HEK293 (cell line): Measurements from ENCODE around the gene PDLIM7.

Experiments used
- EGR2 ChIP-seq: fragments of 450-650 bp; formaldehyde crosslinking; IDR thresholded peaks from 2 replicates; pipeline ENCODE4 v1.5.1; 2016; ENCODE audit warnings: low read depth, missing biosample characterization, missing genetic modification characterization
- INSM2 ChIP-seq: fragments of 450-650 bp; formaldehyde crosslinking; IDR thresholded peaks from 2 replicates; pipeline ENCODE4 v1.5.1; 2016; ENCODE audit warnings: missing biosample characterization, missing genetic modification characterization
- KLF1 ChIP-seq: fragments of 450-650 bp; formaldehyde crosslinking; IDR thresholded peaks from 2 replicates; pipeline ENCODE4 v1.5.1; 2016; ENCODE audit warnings: missing biosample characterization, missing genetic modification characterization
- OVOL3 ChIP-seq: fragments of 450-650 bp; formaldehyde crosslinking; IDR thresholded peaks from 2 replicates; pipeline ENCODE4 v1.5.1; 2016; ENCODE audit warnings: missing biosample characterization, missing genetic modification characterization
- PATZ1 ChIP-seq: fragments of 450-650 bp; formaldehyde crosslinking; IDR thresholded peaks from 2 replicates; pipeline ENCODE4 v1.5.1; 2016; ENCODE audit warnings: missing biosample characterization, missing genetic modification characterization
- PRDM4 ChIP-seq: fragments of 450-650 bp; formaldehyde crosslinking; IDR thresholded peaks from 2 replicates; pipeline ENCODE4 v1.5.1; 2017; ENCODE audit warnings: missing biosample characterization, missing genetic modification characterization
- SP2 ChIP-seq: fragments of 450-650 bp; formaldehyde crosslinking; IDR thresholded peaks from 2 replicates; pipeline ENCODE4 v1.5.1; 2016; ENCODE audit warnings: missing biosample characterization, missing genetic modification characterization
- ZEB2 ChIP-seq: fragments of 450-650 bp; formaldehyde crosslinking; IDR thresholded peaks from 2 replicates; pipeline ENCODE4 v1.5.1; 2016; ENCODE audit warnings: missing biosample characterization, missing genetic modification characterization
- ZFHX2 ChIP-seq: fragments of 450-650 bp; formaldehyde crosslinking; conservative IDR thresholded peaks from 2 replicates; pipeline ENCODE4 v1.5.1; 2016; ENCODE audit warnings: missing biosample characterization, missing genetic modification characterization
- ZNF324 ChIP-seq: fragments of 450-650 bp; formaldehyde crosslinking; IDR thresholded peaks from 2 replicates; pipeline ENCODE4 v1.5.1; 2016; ENCODE audit warnings: missing biosample characterization, missing genetic modification characterization
- ZNF404 ChIP-seq: fragments of 450-650 bp; formaldehyde crosslinking; IDR thresholded peaks from 2 replicates; pipeline ENCODE4 v1.5.1; 2017; ENCODE audit warnings: missing biosample characterization, missing genetic modification characterization
- ZNF426 ChIP-seq: fragments of 450-650 bp; formaldehyde crosslinking; IDR thresholded peaks from 2 replicates; pipeline ENCODE4 v1.5.1; 2017; ENCODE audit warnings: missing biosample characterization, missing genetic modification characterization, mild to moderate bottlenecking, inconsistent platforms, moderate library complexity
- ZNF488 ChIP-seq: fragments of 450-650 bp; formaldehyde crosslinking; IDR thresholded peaks from 2 replicates; pipeline ENCODE4 v1.5.1; 2016; ENCODE audit warnings: missing biosample characterization, missing genetic modification characterization
- ZNF529 ChIP-seq: fragments of 450-650 bp; formaldehyde crosslinking; IDR thresholded peaks from 2 replicates; pipeline ENCODE4 v1.5.1; 2017; ENCODE audit warnings: missing genetic modification characterization, missing biosample characterization; ENCODE audit not compliant: insufficient replicate concordance
- ZNF544 ChIP-seq: fragments of 450-650 bp; formaldehyde crosslinking; IDR thresholded peaks from 2 replicates; pipeline ENCODE4 v1.5.0; 2017; ENCODE audit warnings: missing biosample characterization, missing genetic modification characterization
- ZNF571 ChIP-seq: fragments of 450-650 bp; formaldehyde crosslinking; IDR thresholded peaks from 2 replicates; pipeline ENCODE4 v1.5.0; 2017; ENCODE audit warnings: missing biosample characterization, missing genetic modification characterization
- ZNF664 ChIP-seq: fragments of 450-650 bp; formaldehyde crosslinking; IDR thresholded peaks from 2 replicates; pipeline ENCODE4 v1.5.1; 2016; ENCODE audit warnings: missing biosample characterization, missing genetic modification characterization
- TF ChIP-seq, protein P1 (sequence below): IDR thresholded peaks from 2 replicates; pipeline ENCODE4 v1.6.1; 2011; ENCODE audit warnings: mild to moderate bottlenecking, low read depth, low read length, borderline replicate concordance
- TF ChIP-seq, protein P2 (sequence below): fragments of 450-650 bp; formaldehyde crosslinking; IDR thresholded peaks from 2 replicates; pipeline ENCODE4 v1.5.1; 2016; ENCODE audit warnings: missing biosample characterization, missing genetic modification characterization
- TF ChIP-seq, protein P3 (sequence below): fragments of 450-650 bp; formaldehyde crosslinking; IDR thresholded peaks from 2 replicates; pipeline ENCODE4 v1.5.1; 2017; ENCODE audit warnings: missing biosample characterization, missing genetic modification characterization

The PDLIM7 gene

GRCh38 chr5:177458912-177459350 lies 38.5 kb downstream of the PDLIM7 start (continued):
- TF ChIP-seq PRDM4 (tag by site-specific recombination) (no peak), ZNF544 (tag by site-specific recombination) (no peak), OVOL3 (no peak), EGR2 (tag by site-specific recombination) (peak; percentile 88), SP2 (tag by site-specific recombination) (peak; percentile 33), ZNF426 (tag by site-specific recombination) (no peak), ZEB2 (no peak), ZNF571 (no peak), ZFHX2 (tag by site-specific recombination) (peak; percentile 89), ZNF529 (tag by site-specific recombination) (no peak), ZNF488 (tag by site-specific recombination) (no peak), ZNF404 (tag by site-specific recombination) (no peak), PATZ1 (tag by site-specific recombination) (no peak; the same call in 1 of the 2 replicates), ZNF324 (tag by site-specific recombination) (no peak), INSM2 (tag by site-specific recombination) (no peak), ZNF664 (no peak), KLF1 (peak; percentile 71)
- TF ChIP-seq, protein P1, sequence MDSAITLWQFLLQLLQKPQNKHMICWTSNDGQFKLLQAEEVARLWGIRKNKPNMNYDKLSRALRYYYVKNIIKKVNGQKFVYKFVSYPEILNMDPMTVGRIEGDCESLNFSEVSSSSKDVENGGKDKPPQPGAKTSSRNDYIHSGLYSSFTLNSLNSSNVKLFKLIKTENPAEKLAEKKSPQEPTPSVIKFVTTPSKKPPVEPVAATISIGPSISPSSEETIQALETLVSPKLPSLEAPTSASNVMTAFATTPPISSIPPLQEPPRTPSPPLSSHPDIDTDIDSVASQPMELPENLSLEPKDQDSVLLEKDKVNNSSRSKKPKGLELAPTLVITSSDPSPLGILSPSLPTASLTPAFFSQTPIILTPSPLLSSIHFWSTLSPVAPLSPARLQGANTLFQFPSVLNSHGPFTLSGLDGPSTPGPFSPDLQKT: no peak
- TF ChIP-seq, protein P2, sequence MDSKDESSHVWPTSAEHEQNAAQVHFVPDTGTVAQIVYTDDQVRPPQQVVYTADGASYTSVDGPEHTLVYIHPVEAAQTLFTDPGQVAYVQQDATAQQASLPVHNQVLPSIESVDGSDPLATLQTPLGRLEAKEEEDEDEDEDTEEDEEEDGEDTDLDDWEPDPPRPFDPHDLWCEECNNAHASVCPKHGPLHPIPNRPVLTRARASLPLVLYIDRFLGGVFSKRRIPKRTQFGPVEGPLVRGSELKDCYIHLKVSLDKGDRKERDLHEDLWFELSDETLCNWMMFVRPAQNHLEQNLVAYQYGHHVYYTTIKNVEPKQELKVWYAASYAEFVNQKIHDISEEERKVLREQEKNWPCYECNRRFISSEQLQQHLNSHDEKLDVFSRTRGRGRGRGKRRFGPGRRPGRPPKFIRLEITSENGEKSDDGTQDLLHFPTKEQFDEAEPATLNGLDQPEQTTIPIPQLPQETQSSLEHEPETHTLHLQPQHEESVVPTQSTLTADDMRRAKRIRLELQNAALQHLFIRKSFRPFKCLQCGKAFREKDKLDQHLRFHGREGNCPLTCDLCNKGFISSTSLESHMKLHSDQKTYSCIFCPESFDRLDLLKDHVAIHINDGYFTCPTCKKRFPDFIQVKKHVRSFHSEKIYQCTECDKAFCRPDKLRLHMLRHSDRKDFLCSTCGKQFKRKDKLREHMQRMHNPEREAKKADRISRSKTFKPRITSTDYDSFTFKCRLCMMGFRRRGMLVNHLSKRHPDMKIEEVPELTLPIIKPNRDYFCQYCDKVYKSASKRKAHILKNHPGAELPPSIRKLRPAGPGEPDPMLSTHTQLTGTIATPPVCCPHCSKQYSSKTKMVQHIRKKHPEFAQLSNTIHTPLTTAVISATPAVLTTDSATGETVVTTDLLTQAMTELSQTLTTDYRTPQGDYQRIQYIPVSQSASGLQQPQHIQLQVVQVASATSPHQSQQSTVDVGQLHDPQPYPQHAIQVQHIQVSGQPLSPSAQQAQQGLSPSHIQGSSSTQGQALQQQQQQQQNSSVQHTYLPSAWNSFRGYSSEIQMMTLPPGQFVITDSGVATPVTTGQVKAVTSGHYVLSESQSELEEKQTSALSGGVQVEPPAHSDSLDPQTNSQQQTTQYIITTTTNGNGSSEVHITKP (tag by site-specific recombination): peak; percentile 77
- TF ChIP-seq, protein P3, sequence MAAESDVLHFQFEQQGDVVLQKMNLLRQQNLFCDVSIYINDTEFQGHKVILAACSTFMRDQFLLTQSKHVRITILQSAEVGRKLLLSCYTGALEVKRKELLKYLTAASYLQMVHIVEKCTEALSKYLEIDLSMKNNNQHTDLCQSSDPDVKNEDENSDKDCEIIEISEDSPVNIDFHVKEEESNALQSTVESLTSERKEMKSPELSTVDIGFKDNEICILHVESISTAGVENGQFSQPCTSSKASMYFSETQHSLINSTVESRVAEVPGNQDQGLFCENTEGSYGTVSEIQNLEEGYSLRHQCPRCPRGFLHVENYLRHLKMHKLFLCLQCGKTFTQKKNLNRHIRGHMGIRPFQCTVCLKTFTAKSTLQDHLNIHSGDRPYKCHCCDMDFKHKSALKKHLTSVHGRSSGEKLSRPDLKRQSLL (tag by site-specific recombination): peak; percentile 65
